HG02678 (cell line): ENCODE data around the gene SULF2.

Experiments
- ATAC-seq: cut with Tn5 transposase; IDR thresholded peaks from one replicate; pipeline ENCODE4 v1.9.1; 2021; ENCODE audit warnings: mild to moderate bottlenecking, moderate library complexity; ENCODE audit not compliant: unreplicated experiment

The SULF2 gene

GRCh38 chr20:47785854-47786764, 828 bp upstream of the SULF2 start:
- ATAC-seq, result no peak

GRCh38 chr20:47784599-47785310, 526 bp downstream of the SULF2 start:
- no peak for ATAC-seq

- no peak for ATAC-seq
These were observed 1.3 kb downstream of the SULF2 start for GRCh38 chr20:47783828-47784598.

GRCh38 chr20:47782920-47783552, 2.2 kb downstream of the SULF2 start:
- ATAC-seq, result no peak

- no peak for ATAC-seq
These were observed 3.2 kb downstream of the SULF2 start for GRCh38 chr20:47782076-47782475.

GRCh38 chr20:47781632-47782031, 3.6 kb downstream of the SULF2 start:
- ATAC-seq, result no peak

- no peak for ATAC-seq
These were observed 4.4 kb downstream of the SULF2 start for GRCh38 chr20:47780720-47781389.

- ATAC-seq, result no peak
These were observed 6.6 kb downstream of the SULF2 start for GRCh38 chr20:47778398-47779354.

- no peak for ATAC-seq
These were observed 8.1 kb downstream of the SULF2 start for GRCh38 chr20:47777220-47777619.

GRCh38 chr20:47776639-47777038, 8.6 kb downstream of the SULF2 start:
- no peak for ATAC-seq

GRCh38 chr20:47775841-47776240, 9.4 kb downstream of the SULF2 start:
- no peak for ATAC-seq

GRCh38 chr20:47775039-47775438, 10.2 kb downstream of the SULF2 start:
- no peak for ATAC-seq

- no peak for ATAC-seq
These were observed 11.0 kb downstream of the SULF2 start for GRCh38 chr20:47774131-47774777.

GRCh38 chr20:47773371-47773786, 11.9 kb downstream of the SULF2 start:
- no peak for ATAC-seq

- no peak for ATAC-seq
These were observed 14.3 kb downstream of the SULF2 start for GRCh38 chr20:47770935-47771334.

- no peak for ATAC-seq
These were observed 17.1 kb downstream of the SULF2 start for GRCh38 chr20:47768016-47768824.

GRCh38 chr20:47765691-47766594, 19.3 kb downstream of the SULF2 start:
- ATAC-seq, result no peak
